A673 (cell line): ENCODE data around the gene EEPD1.

Experiments
- EZH2 ChIP-seq: fragments of 200-600 bp; sonication (generic); IDR thresholded peaks from 2 replicates; pipeline ENCODE4 v1.6.1; 2017; ENCODE audit warnings: borderline replicate concordance, low read depth, mild to moderate bottlenecking, mixed read lengths, antibody characterized with exemption, low read length; ENCODE audit not compliant: poor library complexity, severe bottlenecking
- TF ChIP-seq, protein P1 (sequence below): fragments of 300-800, 200-600 bp; sonication (generic); conservative IDR thresholded peaks from 2 replicates; pipeline ENCODE4 v1.5.1; 2017; ENCODE audit warnings: low read depth, mild to moderate bottlenecking, antibody characterized with exemption, low read length, moderate library complexity, mixed read lengths

DNA sequence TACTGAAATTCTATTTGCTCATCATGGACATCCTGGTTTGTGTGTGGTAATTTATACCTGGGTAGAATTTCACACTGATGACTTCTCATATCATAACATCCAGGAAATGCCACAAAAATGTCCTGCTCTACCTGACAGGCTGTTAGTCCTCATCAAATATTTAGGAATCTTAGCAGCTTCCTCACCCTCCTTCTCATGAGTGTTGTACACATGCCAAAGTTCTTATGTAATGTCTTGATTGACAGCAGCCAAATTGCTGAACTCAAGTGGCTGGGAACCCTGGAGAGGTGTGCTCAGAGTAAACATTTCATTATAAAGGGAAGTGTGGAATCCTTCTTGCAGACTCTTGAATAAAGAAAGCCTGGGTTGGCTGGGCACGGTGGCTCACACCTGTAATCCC, 8.9 kb downstream of the EEPD1 start:
- TF ChIP-seq, protein P1, sequence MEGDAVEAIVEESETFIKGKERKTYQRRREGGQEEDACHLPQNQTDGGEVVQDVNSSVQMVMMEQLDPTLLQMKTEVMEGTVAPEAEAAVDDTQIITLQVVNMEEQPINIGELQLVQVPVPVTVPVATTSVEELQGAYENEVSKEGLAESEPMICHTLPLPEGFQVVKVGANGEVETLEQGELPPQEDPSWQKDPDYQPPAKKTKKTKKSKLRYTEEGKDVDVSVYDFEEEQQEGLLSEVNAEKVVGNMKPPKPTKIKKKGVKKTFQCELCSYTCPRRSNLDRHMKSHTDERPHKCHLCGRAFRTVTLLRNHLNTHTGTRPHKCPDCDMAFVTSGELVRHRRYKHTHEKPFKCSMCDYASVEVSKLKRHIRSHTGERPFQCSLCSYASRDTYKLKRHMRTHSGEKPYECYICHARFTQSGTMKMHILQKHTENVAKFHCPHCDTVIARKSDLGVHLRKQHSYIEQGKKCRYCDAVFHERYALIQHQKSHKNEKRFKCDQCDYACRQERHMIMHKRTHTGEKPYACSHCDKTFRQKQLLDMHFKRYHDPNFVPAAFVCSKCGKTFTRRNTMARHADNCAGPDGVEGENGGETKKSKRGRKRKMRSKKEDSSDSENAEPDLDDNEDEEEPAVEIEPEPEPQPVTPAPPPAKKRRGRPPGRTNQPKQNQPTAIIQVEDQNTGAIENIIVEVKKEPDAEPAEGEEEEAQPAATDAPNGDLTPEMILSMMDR = no peak
- no peak for TF ChIP-seq EZH2
